22Rv1 (cell line): ENCODE results near the gene SPTLC1.

Experiments
- ZFX ChIP-seq: fragments of 450-650 bp; IDR thresholded peaks from 2 replicates; pipeline ENCODE4 v1.6.1; 2017; ENCODE audit warnings: antibody characterized with exemption, borderline replicate concordance
- TF ChIP-seq, protein P1 (sequence below): fragments of 450-650 bp; IDR thresholded peaks from 2 replicates; pipeline ENCODE4 v1.5.1; 2017; ENCODE audit warnings: mild to moderate bottlenecking

DNA sequence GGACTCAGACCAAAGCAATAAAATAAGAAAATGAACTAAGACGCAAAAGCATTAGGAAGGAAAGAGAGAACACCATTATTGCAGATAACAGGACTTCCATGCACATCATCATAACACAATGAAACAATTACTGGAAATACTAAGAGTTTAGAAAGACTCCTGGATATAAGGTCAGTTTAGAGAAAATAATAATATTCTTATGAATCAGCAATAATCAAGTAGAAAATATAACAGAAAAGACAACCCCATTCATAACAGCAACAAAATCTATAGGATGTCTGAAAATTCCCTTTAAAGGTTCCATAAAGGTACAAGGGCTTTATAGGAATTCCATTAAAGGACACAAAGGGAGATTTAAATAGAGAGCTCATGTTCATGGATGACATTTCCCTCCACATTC, 73.0 kb downstream of the SPTLC1 start:
- TF ChIP-seq, protein P1, sequence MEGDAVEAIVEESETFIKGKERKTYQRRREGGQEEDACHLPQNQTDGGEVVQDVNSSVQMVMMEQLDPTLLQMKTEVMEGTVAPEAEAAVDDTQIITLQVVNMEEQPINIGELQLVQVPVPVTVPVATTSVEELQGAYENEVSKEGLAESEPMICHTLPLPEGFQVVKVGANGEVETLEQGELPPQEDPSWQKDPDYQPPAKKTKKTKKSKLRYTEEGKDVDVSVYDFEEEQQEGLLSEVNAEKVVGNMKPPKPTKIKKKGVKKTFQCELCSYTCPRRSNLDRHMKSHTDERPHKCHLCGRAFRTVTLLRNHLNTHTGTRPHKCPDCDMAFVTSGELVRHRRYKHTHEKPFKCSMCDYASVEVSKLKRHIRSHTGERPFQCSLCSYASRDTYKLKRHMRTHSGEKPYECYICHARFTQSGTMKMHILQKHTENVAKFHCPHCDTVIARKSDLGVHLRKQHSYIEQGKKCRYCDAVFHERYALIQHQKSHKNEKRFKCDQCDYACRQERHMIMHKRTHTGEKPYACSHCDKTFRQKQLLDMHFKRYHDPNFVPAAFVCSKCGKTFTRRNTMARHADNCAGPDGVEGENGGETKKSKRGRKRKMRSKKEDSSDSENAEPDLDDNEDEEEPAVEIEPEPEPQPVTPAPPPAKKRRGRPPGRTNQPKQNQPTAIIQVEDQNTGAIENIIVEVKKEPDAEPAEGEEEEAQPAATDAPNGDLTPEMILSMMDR: no peak
- TF ChIP-seq ZFX: no peak
